Hematopoietic multipotent progenitor cell treated with erythropoietin and hydrocortisone succinate and interleukin-3 and kit ligand, for 17 days (in vitro differentiated cells): ENCODE measurements around the gene MAP1S.

Experiments used
- DNase-seq: peaks from one replicate; pipeline ENCODE4 v3.0.0-alpha.2; 2015; ENCODE audit warnings: low spot score

The MAP1S gene

DNA sequence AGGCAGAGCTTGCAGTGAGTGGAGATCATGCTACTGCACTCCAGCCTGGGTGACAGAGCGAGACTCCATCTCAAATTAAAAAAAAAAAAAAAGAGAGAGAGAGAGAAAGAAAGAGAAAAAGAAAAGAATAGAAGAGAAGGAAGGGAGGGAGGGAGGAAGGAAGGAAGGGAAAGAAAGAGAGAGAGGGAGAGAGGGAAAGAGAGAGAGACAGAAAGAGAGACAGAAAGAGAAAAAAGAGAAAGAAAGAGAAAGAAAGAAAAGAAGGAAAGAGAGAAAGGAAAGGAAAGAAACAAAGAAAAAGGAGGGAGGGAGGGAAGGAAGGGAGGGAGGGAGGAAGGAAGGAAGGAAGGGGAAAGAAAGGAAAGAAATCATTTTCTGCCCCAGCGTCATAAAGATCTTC lies 24.1 kb upstream of the MAP1S start:
- no peak for DNase-seq

GRCh38 chr19:17703824-17704463 lies 15.3 kb upstream of the MAP1S start:
- DNase-seq, result peak; percentile 51

DNA sequence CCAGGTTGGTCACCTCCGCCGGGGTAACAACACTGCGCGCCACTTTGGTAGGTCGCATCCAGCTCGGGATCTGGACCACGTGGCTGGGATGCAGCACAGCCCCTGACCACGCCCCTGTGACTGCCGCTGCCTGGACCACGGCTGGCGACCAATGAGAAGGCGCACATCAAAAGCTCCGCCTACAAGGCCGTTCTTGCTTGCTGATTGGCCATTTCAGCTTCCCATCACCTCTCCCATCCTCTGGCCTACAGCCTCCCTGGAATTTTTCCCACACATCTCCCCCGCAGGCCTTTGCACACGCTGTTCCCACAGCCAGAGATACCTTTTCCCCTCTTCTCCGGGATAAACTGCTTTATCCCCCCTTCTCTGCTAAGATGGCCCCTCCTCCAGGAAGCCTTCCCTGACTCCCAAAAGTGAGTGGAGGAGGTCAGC lies 12.5 kb upstream of the MAP1S start:
- DNase-seq, result no peak

DNA sequence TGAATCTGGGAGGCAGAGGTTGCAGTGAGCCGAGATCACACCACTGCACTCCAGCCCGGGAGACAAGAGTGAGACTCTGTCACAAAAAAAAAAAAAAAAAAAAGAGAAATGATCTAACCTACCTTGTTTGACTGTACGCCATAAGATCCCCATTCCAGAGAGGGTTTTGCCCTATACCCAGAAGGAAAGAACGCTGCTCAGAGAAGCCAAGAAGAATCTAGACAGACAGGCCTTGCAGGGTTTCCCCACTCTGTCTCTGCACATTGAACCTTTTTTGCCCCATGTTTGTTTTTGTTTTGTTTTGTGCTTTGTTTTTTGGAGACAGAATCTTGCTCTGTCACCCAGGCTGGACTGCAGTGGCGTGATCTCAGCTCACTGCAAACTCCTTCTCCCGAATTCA lies 7.4 kb upstream of the MAP1S start:
- DNase-seq, result no peak

DNA sequence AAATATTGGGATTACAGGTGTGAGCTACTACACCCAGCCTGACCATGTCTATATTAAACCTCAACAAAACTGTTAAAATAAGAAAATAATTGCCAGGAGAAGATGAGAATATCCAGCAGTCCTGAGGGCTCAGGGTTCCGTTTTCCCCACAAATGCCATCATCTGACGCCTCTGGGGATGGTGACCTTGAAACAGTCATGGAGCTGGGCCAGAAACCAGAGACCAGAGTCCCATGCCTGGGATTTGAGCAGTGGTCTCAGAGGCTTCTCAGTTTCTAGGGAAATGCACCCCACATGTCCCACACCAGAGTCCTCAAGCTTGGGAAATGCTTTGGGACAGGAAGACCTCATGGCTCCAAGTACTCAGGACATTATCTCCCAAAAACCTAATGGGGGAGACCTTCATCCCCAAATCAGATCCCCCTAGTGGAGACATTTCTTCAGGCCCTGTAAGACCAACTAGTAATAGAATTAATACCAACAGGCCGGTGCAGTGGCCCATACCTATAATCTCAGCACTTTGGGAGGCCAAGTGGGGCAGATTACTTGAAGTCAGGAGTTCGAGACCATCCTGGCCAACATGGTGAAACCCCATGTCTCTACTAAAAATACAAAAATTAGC lies 2.9 kb upstream of the MAP1S start:
- DNase-seq, result no peak

- no peak for DNase-seq
Measured at GRCh38 chr19:17718550-17718946, 732 bp upstream of the MAP1S start.

GRCh38 chr19:17719730-17720400 lies 585 bp downstream of the MAP1S start:
- no peak for DNase-seq

GRCh38 chr19:17720440-17720839 lies 1.2 kb downstream of the MAP1S start:
- no peak for DNase-seq

GRCh38 chr19:17721111-17721628 lies 1.9 kb downstream of the MAP1S start:
- DNase-seq, result no peak

- no peak for DNase-seq
Measured at GRCh38 chr19:17721821-17722220, 2.5 kb downstream of the MAP1S start.

DNA sequence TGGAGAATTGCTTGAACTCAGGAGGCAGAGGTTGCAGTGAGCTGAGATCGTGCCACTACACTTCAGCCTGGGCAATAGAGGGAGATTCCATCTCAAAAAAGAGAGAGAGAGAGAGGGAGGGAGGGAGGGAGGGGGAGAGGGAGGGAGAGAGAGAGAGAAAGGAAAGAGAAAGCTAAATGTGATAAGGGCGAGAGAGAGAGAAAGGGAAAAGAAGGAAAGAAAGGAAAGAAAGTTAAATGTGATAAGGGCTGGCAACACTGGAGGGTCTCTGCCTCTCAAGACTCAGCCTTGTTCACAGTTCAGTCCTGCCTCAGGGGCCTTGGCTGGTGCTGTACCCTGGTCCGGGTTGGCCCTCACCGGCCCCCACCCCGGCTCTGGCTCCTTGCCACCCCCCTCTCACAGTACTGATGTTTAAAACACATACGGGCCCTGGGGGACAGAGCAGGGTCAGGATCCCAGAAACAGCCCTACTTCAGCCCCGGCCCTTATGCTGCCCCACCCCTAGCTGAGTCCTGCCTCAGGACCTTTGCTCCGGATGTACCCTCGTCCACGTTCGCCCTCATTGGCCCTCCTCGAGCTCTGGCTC lies 3.5 kb downstream of the MAP1S start:
- DNase-seq, result no peak

DNA sequence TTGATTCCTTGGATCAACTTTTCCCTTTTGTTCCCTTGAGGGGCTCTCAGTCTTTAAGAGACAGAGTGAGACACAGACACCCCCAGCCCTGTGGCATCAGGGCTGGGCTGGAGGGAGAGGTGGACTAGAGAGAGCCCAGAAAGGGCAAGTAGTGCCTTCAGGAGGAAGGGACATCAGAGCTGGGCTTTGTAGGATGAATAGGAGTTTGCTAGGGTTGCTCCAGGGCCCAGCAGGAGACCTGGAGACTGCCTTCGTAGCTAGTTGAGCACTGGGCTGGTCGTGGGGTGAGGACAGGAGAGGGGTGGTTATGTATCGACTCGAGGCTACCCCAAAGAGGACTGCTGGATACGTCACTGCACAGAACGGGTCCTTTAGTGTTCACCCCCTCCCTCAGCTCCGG lies 5.4 kb downstream of the MAP1S start:
- no peak for DNase-seq

- no peak for DNase-seq
Measured at GRCh38 chr19:17725422-17726078, 6.3 kb downstream of the MAP1S start.

DNA sequence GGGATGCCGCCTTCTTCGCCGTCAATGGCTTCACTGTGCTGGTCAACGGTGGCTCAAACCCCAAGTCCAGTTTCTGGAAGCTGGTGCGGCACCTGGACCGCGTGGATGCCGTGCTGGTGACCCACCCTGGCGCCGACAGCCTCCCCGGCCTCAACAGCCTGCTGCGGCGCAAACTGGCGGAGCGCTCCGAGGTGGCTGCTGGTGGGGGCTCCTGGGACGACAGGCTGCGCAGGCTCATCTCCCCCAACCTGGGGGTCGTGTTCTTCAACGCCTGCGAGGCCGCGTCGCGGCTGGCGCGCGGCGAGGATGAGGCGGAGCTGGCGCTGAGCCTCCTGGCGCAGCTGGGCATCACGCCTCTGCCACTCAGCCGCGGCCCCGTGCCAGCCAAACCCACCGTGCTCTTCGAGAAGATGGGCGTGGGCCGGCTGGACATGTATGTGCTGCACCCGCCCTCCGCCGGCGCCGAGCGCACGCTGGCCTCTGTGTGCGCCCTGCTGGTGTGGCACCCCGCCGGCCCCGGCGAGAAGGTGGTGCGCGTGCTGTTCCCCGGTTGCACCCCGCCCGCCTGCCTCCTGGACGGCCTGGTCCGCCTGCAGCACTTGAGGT lies 7.0 kb downstream of the MAP1S start:
- no peak for DNase-seq

- no peak for DNase-seq
Measured at GRCh38 chr19:17726964-17727773, 7.9 kb downstream of the MAP1S start.

DNA sequence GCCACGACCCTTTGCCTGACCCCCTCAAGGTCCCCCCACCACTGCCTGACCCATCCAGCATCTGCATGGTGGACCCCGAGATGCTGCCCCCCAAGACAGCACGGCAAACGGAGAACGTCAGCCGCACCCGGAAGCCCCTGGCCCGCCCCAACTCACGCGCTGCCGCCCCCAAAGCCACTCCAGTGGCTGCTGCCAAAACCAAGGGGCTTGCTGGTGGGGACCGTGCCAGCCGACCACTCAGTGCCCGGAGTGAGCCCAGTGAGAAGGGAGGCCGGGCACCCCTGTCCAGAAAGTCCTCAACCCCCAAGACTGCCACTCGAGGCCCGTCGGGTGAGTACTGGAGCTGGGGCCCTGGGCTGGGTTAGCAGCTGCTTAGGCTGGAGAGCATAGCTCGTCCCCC lies 8.6 kb downstream of the MAP1S start:
- DNase-seq, result no peak

- no peak for DNase-seq
Measured at GRCh38 chr19:17733127-17733526, 13.8 kb downstream of the MAP1S start.

DNA sequence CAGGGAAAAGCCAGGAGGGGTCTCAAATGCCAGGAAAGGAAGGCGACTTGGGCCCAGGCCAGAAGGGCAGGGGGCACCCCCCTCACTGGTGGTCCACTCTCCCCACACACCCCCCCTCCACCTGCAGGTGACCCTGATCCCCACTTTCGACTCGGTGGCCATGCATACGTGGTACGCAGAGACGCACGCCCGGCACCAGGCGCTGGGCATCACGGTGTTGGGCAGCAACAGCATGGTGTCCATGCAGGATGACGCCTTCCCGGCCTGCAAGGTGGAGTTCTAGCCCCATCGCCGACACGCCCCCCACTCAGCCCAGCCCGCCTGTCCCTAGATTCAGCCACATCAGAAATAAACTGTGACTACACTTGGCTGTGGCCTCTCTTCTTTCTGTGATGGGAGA lies 14.9 kb downstream of the MAP1S start:
- no peak for DNase-seq

- DNase-seq, result no peak
Measured at GRCh38 chr19:17735410-17735809, 16.1 kb downstream of the MAP1S start.

- DNase-seq, result no peak
Measured at GRCh38 chr19:17737690-17738153, 18.4 kb downstream of the MAP1S start.
